Left forelimb (tissue), 1 donor: Measurements from ENCODE around the gene CACNA1C.

Experiments used
- DNase-seq: peaks from one replicate; pipeline ENCODE4 v3.0.0-alpha.2; 2018; ENCODE audit warnings: low spot score

The CACNA1C gene

GRCh38 chr12:2035431-2036055 lies 17.2 kb upstream of the CACNA1C start:
- no peak for DNase-seq

- no peak for DNase-seq
Observed at GRCh38 chr12:2039034-2039433, 13.8 kb upstream of the CACNA1C start.

- no peak for DNase-seq
Observed at GRCh38 chr12:2043054-2043453, 9.7 kb upstream of the CACNA1C start.

DNA sequence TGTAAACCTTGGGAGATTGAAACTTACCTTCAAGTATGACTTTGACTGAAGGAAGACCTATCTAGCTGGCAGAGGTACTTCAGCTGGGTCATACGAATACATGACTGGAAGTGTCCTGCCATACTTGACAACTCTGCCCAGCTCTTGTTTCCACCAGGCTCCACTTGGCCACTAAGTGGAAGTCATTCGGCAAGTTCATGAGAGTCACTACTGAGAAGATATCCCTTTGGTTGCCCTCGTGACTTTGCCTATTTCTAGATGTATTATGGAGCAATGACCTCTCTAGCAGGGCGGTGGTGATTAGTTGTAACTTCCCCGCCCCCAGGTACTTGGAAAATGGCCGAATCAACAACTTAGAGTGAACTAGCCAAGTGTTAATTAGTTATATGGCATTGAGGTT lies 8.6 kb upstream of the CACNA1C start:
- no peak for DNase-seq

GRCh38 chr12:2046957-2047356 lies 5.8 kb upstream of the CACNA1C start:
- DNase-seq: no peak

DNA sequence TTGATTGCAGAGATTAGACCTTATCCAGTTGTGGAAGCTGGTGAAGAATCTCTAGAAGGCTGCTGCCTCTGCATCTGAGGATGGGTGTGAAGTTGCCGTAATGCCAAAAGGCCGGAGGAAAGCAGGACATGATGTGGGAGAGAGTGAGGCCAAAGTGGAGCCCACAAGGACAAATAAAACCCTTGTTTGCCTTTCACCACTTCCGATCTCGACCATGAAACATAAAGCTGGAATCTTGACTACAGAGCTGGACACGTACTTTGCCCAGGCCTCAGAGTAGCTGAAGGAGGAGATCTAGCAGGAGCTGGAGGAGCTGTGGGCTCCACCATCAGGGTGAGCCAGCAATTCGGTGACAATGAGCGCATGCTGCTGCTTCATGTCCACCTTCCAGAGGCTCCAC lies 5.0 kb upstream of the CACNA1C start:
- no peak for DNase-seq

- DNase-seq: no peak
Observed at GRCh38 chr12:2049604-2050540, 2.9 kb upstream of the CACNA1C start.

GRCh38 chr12:2051700-2052621 lies 826 bp upstream of the CACNA1C start:
- no peak for DNase-seq

DNA sequence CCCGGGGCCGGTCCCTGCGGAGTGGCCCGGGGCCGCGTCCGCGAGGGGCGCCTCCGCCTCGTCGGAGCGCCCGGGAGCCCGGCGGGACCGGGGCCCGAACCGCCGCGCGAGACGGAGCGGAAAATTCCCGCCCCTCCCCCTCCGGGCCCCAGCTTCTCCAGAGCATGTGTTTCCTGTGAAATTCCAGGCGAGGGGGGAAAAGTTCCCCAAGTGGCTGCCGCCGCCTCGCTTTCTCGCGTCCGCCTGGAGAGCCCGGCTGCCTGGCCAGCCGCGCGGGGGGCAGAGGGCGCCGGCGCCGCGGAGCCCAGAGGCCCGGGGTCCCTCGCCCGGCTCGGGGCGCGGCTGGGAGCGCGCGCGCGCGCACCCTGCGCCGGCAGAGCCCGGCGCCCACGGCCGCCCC lies 904 bp downstream of the CACNA1C start:
- DNase-seq: no peak

- DNase-seq: no peak
Observed at GRCh38 chr12:2054091-2055018, 1.6 kb downstream of the CACNA1C start.

DNA sequence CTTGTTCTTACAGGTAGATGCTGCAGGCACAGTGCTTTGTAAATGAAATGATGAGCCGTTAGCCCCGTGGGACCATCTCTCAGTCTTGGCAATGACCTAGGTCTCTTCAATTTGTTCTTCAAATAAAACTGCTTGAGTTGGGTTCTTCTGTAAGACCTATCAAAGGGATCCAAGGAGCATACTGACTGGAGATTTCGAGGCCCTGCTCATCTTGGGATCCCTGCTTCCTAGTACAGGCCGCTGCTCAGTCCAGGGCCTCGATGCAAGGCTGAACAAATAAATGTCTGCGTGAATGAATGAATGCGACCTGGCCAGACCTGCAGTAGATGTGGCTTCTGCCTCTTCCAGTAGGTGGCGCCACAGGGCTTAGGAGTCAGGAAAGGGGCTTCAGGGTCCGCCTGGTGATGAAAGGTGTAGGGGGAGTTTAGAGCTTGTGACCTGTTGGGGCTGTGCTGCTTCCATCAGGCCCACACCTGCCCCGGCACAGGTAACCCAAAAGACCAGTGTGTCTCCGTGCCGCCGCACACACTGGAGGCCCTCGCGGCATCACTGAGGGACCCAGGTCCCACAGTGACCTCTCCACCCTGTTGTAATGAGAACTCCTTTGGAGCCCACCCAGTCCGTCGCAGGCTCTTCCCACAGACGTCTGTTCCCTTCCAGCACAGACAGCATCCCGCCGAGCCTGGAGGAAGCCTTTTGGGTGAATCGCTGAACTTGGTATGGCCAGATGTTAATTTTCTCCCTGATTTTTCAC lies 4.4 kb downstream of the CACNA1C start:
- DNase-seq: no peak

DNA sequence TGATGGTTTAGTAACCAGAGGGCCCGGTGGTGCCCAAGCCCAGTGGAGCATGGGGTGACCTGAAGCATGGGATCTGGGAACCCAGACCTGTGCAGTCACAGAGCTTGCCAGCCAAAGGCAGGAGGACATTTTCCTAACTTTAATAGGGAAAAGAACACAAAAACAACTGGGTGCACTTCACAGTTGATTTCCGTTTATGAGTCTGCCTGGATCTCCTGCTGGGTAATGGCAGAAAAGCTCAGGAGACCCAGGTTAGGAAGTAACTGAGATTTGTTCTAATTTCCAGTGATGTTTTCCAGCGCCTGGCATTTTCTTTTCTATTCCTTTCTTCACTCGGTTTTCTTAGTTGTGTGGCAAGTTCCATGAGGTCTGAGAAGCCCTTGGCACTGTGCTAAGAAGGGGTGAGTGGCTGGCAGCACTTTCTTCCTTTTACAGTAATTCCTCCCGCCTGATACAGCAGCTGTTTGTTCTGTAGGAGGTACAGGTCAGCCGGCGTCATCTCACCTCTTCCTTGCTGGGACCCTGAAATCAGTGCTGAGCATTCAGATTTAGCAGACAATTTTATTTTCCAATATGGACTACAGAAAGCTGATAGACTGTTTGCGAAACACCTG lies 5.1 kb downstream of the CACNA1C start:
- DNase-seq: no peak

DNA sequence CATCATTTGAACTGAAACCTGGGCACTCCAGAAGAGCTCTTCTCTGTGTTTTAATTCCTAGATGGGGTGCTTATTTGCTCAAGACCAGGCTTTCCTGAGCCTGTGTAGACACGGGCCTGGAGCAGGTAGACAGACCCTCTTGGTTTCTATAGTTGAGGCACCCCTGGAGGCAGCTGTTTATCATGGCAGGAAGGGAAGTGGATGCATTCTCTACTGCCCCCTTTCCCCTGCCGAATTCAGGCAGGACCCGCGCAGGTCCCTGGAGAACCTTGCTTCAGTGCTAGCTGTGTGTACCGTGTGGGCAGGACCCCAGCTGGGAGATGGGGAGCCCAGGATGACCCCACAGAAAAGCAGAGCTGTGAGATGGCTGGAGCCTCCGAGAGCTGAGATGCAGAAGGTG lies 6.0 kb downstream of the CACNA1C start:
- DNase-seq: no peak

DNA sequence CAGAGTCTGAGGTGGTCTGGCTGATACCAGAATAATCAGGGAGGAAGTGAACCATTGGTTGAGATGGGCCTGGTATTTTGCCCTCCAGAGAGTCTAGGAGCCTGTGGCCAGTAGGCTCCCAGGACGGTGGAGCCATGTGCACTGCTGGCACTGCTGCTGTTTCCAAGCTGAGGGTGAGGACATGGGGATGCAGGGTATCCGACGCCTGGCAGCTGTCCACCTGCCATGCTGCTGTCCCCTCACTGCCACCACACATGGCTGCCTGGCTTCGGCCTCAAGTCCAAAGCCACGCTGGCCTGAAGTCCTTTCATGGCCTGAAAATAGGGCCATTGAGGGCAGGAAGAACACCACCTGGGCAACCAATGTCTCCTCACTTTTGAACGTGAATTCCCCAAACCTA lies 8.6 kb downstream of the CACNA1C start:
- DNase-seq: no peak

DNA sequence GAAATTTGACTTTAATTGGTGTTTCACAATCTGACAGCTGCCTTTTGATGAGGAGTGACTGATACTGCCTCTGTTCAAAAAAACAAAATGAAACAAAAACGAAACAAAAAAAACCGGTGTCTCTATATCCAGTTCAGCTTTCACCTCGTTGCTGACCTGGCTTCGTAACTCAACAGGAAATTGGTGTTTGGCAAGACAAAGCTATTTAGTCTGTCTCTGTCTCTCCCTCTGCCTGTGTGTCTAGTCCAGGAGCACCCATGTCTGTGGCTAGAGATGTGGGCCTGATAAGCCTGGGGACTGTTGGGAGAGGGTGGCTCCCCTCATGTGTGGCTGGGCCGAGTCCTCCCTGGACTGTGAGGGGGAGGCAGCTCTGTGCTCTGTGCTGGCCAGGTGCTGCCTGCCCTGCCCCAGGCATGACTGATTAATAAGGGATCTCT lies 11.3 kb downstream of the CACNA1C start:
- DNase-seq: no peak

- no peak for DNase-seq
Observed at GRCh38 chr12:2068653-2069052, 15.9 kb downstream of the CACNA1C start.

GRCh38 chr12:2070440-2071045 lies 17.8 kb downstream of the CACNA1C start:
- DNase-seq: no peak

DNA sequence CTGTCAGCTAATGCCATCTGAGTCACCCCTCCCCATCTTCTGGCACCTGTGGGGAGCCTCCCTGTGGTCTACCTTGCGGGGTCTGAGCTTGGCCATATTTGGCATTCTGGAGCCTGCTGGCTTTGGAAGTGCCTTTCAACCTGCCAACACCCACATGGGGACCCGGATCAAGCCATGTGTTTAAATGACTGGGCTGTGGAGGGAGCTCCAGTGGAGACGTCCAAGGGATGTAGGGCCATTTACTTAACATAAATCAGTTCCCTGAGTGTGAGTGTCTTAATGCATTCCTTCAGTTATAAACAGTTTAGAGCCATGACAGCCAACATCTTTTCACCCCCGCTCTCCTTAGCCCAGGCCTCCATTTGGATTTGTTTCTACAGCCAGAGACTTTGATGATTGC lies 22.0 kb downstream of the CACNA1C start:
- no peak for DNase-seq

GRCh38 chr12:2075508-2076195 lies 22.9 kb downstream of the CACNA1C start:
- no peak for DNase-seq
